Stimulated activated CD4-positive, alpha-beta T cell treated with anti-CD3 and anti-CD28 coated beads, TNF-alpha, amount 100 ng/mL, for 48 hours (primary cell): Measurements from ENCODE around the gene SPAG16.

Experiments used
- DNase-seq, 3 donors: peaks; one replicate each; pipeline ENCODE4 v3.0.0-alpha.2; 2020; ENCODE audit warnings: low read depth in 3 of 3

Gene SPAG16

DNA sequence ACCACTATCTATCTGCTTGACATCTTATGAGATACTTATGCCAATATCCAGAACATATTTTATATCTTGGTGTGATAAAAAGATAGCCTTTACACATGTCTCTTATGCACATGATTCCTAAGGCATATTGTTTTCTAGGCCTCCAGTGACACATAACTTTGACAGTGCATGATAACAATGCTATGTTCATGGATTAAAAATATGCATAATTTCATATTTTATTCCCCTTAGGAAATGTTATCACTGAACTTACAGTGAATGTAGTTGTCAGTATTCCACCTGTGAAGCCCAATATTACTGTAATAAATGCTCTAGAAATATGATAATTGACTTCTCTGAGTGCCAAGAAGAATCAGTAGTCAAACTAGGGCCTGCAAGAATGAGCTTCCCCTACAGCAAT lies 532.3 kb downstream of the SPAG16 start:
- DNase-seq = no peak

GRCh38 chr2:213818436-213818835 lies 534.2 kb downstream of the SPAG16 start:
- DNase-seq = no peak

- DNase-seq = no peak
Observed at GRCh38 chr2:213834331-213834730, 550.1 kb downstream of the SPAG16 start.

DNA sequence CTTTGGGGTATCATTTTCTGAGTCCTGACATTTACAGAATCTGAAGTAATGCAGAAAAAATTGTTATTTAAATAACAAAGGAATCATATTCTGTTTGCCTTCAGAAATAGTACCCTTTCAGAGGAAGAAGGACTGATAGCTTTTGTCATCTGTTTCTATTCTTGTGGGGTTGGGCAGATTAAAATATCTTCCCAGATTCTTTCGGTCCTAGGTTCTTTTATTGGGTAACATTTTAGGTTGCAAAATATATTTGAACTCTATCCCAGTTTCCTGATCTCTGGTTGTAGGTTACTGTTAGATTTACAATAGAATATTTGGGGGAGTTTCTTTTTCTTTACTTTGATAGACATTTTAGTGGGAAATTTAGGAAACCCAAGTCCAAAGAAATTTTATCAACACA lies 550.5 kb downstream of the SPAG16 start:
- no peak for DNase-seq

- DNase-seq = no peak
Observed at GRCh38 chr2:213846856-213847255, 562.6 kb downstream of the SPAG16 start.

DNA sequence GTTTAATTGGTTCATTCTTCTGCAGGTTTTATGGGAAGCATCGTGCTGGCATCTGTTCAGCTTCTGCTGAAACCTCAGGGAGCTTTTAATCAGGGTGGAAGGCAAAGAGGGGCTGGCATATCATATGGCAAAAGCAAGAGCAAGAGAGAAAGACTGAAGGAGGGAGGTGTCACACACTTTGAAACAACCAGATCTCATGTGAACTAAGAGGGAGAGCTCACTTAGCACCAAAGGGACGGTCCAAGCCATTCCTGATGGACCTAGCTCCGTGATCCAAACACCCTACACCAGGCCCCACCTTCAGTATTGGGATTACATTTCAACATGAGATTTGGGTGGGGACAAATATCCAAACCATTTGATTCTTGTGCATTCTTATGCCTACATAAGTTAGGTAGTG lies 563.1 kb downstream of the SPAG16 start:
- no peak for DNase-seq

GRCh38 chr2:213848631-213849030 lies 564.4 kb downstream of the SPAG16 start:
- no peak for DNase-seq

DNA sequence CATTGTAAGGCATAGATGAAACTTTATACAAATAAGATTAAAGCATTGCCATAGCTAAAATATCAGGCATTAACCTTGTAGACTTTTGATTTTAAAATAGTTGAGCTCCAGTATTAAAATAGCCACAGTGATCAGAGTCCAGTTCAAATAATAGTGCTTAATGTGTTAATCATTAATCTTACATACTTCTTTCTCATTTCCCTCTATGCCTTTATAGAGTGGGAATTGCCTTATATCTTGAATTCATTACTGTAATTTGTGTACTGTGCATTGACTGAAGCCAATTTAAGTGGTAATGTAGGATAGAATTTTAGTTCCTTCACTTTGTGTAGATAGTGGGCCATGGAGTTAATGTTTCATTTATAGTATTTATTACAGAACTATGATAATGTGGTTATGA lies 577.4 kb downstream of the SPAG16 start:
- DNase-seq = no peak

DNA sequence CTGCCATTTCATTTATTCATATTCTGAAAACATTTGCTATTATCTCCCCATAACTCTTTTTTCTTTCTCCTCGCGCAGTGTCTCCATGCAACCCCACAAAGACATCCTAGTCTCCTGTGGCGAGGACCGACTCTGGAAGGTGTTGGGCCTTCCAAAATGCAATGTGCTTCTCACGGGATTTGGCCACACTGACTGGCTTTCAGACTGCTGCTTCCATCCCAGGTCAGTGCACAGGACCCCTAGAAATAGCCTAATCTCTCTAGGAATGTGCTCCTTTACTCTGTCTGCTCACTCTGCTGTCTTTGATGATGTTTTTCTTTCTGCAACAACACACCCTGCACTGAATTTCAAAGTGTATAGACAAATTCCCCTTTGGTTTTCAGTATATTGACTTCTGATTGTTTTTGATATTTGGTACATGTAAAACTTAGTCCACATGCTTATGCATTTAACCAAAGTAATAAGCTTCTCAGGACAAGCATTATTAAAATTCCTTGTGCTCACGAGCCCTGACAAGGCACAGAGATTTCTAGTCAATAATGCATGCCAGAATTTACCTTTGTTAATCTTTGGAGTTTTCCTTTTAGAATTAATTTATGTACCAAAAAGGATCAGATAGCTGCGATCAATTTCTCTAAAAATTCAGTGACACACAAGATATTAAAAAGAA lies 578.3 kb downstream of the SPAG16 start:
- DNase-seq = no peak

DNA sequence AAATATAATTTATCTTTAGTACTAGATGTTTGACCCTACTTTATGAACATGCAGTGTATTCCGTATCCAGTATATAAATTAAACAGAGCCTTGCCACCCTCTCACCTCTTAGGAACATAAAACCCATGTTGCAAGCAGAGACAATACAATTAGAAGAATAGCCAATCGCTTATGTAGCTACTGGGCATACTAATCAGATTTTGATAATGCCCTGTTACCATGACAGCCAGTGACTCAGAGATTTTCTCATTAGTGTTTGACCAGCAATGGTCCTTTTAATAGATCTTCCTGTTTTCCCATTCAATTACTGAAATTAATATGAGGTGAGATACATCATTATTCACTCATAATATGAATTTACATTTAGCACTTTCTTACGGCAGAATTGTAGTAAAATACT lies 579.3 kb downstream of the SPAG16 start:
- DNase-seq = no peak

GRCh38 chr2:213868526-213868925 lies 584.3 kb downstream of the SPAG16 start:
- DNase-seq = no peak

DNA sequence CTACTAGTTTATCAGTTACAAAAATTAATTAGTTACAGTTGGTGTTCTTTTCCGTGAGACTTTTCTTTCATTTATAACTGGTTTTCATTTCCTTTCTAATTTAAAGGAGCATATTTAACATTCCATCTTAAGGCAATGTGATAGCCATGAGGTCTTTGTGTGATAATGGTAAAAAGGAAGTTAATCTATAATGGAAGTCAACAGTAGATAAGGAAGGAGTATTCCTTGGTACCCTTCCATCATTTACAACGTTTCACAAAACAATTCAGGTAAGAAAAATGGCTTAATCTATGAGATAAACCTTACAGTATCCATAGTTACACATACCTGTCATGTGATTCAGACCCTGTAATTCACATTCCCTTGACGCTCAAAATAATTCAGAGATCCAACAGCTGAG lies 601.2 kb downstream of the SPAG16 start:
- DNase-seq = no peak

DNA sequence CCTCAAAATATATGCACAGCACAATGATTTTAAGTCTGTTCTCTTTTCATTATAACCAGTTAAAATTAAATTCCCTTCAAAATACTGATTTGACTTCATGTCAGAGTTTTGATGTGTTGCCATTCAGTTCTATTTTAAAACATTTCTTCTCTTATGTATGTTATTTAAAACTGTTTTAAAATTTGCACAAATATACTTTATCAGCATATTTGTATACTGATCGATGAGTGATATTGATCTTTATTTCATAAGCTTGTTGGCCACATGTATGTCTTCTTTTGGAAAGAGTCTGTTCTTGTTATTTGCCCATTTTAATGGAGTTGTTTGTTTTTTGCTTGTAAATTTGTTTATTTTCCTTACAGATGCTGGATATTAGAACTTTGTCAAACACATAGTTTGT lies 630.2 kb downstream of the SPAG16 start:
- no peak for DNase-seq

DNA sequence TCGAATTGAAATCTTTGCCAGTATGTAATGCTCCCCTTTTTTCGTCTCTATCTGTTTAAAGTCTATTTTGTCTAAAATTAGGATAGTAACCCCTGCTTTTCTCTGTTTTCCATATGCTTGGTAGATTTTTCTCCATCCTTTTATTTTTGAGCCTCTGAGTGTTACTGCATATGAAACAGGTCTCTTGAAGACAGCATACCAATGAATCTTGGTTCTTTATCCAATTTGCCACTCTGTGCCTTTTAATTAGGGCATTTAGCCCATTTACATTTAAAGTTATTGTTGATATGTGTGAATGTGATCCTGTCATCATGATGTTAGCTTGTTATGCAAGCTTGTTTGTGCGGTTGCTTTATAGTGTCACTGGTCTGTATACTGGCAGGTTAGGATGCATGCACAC lies 635.8 kb downstream of the SPAG16 start:
- no peak for DNase-seq

- DNase-seq = no peak
Observed at GRCh38 chr2:213923543-213923942, 639.3 kb downstream of the SPAG16 start.

DNA sequence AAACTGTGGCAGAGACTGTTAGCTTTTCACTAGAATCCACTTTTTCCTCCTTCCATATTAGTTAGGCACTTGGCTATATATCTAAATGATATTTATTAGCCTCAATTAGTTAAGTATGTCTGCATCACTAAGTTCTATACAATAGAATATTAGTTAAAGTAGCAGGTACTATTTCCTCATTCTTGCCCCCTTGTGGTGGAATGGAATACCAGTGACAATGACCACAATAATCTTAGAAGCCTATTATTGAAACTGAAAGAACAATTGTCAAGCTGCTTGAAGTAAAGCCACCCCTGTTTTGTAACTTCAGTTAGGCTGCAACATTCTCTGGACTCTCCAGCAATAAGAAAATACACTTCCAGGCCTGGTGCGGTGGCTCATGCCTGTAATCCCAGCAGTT lies 650.3 kb downstream of the SPAG16 start:
- no peak for DNase-seq

DNA sequence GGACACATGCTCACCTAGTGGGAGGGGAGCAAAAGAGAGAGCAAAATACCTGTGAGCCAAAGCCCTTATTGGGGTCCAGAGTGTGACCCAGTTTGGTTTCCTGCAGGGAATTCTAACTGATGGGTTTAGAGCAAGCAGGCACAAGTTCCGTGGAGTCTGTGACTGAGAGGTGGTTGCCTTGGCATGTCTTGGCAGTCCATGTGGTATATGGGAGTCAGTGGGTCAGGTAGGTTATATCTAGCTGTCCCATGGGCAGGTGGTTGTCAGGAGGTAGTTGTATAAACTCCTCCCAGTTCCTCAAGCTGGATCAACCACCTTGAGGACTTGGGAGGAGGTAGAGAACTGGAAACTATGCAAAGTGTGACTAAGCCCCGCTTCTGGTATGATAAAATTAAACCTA lies 673.8 kb downstream of the SPAG16 start:
- no peak for DNase-seq

GRCh38 chr2:213959589-213959988 lies 675.3 kb downstream of the SPAG16 start:
- DNase-seq = no peak

- no peak for DNase-seq
Observed at GRCh38 chr2:213971536-213971935, 687.3 kb downstream of the SPAG16 start.

- DNase-seq = no peak
Observed at GRCh38 chr2:213980883-213981282, 696.6 kb downstream of the SPAG16 start.

DNA sequence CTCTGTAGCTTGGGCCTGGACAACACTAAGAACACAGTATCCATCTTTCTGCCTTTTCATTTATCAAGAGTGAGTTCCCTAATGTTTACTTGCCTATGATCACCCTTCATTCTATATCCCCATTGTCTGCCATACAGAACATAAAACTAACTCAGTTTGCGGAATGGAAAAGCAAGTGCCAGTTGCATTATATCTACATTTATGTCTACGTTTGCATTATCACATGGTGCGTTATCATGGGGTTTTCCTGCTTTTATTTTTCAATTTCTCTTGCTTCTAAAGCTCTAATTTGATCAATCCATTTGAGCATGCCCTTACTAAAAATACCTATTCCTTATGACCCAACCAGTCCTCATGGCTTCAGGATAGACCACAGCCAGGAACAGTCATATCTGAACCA lies 704.9 kb downstream of the SPAG16 start:
- no peak for DNase-seq

GRCh38 chr2:213991453-213992108 lies 707.3 kb downstream of the SPAG16 start:
- no peak for DNase-seq

DNA sequence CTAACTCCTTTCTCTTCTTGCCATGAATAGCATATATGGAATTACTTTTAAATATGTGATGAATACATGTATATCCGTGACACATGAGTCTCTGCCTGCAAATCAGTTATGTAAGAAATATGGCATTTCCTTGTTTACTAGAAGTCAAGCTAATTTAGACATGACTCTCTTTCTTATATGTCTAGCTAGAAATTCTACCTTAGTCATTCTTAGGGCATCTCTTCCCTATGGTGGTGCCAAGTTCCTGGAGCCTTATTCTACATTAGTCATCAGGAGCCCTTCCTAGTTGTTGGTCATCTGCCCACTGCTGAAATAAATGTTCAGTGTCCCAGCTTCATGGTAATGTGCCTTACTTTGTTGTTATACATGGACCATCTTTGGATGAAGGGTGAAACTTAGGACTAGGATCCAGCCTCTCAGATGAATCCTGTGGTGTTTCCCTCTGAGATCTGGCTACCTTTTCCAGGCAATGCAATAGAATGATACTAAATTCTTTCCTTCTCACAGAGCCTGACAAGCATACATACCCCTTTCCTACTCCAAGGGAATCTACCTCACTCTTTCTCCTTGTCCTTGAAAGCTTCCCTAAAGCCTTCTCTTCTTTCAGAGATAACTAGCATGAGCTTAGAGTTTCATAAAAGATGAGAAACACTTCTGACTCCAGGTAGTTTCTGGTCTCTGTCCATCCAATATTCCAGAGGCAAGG lies 711.3 kb downstream of the SPAG16 start:
- DNase-seq = no peak
